Gastrocnemius medialis (tissue), 4 donors: ENCODE measurements around the gene KDM4B. TPM values are rescaled to one million over a fixed set of nuclear protein-coding genes. Genes with fewer than 3 reads are reported as not detected.

Experiments
- ATAC-seq, 2 donors: fragments of 150-250 bp; one replicate each; pipeline ENCODE4 v1.9.1; 2016
- DNase-seq, 2 donors: peaks; one replicate each; pipeline ENCODE4 v3.0.0-alpha.2; 2019
- H3K27ac ChIP-seq, 4 donors: fragments of 200-600 bp; sonication (generic); 1 replicate in 1 of 4; 2 replicates in 3 of 4; pipeline ENCODE4 v1.5.1; 2016 to 2018; ENCODE audit warnings: mild to moderate bottlenecking in 2 of 4, moderate library complexity in 1 of 4
- H3K27me3 ChIP-seq, 3 donors: fragments of 200-600 bp; sonication (generic) in 2 of 3; 1 replicate in 1 of 3; 2 replicates in 2 of 3; pipeline versions ENCODE4 v1.5.1 to v1.6.0; 2016 to 2019; ENCODE audit warnings: mild to moderate bottlenecking in 1 of 3, moderate library complexity in 1 of 3
- H3K36me3 ChIP-seq, 2 donors: fragments of 200-600 bp; sonication (generic) in 1 of 2; one replicate each; pipeline ENCODE4 v1.5.1; 2017 to 2018
- H3K4me1 ChIP-seq, 2 donors: fragments of 200-600 bp; sonication (generic) in 1 of 2; one replicate each; pipeline ENCODE4 v1.5.1; 2016 to 2017; ENCODE audit warnings: mild to moderate bottlenecking in 2 of 2
- H3K4me3 ChIP-seq, 4 donors: fragments of 200-600 bp; sonication (generic) in 3 of 4; 1 replicate in 1 of 4; 2 replicates in 3 of 4; pipeline ENCODE4 v1.5.1; 2016 to 2019; ENCODE audit warnings: mild to moderate bottlenecking in 2 of 4
- H3K9me3 ChIP-seq, 3 donors: fragments of 200-600 bp; sonication (generic) in 2 of 3; 1 replicate in 1 of 3; 2 replicates in 2 of 3; pipeline ENCODE4 v1.5.1; 2016 to 2019
- POLR2A ChIP-seq, 2 donors: fragments of 450-650 bp; IDR thresholded peaks; one replicate each; pipeline ENCODE4 v1.6.1; 2017; ENCODE audit warnings: antibody characterized with exemption in 2 of 2, mild to moderate bottlenecking in 2 of 2, moderate library complexity in 2 of 2
- in situ Hi-C, 4 donors: fragments of 200-750 bp; cut with MboI; loops; one replicate each; pipeline versions ENCODE4 v1.15.0 to v1.8.0; 2017; ENCODE audit warnings: low sequenced_read_pairs in 4 of 4
- intact Hi-C: fragments of 100-400 bp; cut with DNase I; formaldehyde crosslinking; loops from one replicate; pipeline ENCODE4 v1.15.1; 2023; ENCODE audit warnings: low total_unique reads
- total RNA-seq, 4 donors: library from RNA; depleted of rRNA; stranded (reverse); fragments of >200 nt; gene quantifications; one replicate each; pipeline versions ENCODE4 v1.1.0 to v1.2.3, GENCODE V29; 2016
- TF ChIP-seq, protein P1 (sequence below), 5 experiments: fragments of 450-650 bp in 3 of 5; fragments of 200-600 bp in 2 of 5; sonication (generic) in 2 of 5; IDR thresholded peaks in 4 of 5; conservative IDR thresholded peaks in 1 of 5; 1 replicate in 4 of 5; 2 replicates in 1 of 5; pipeline ENCODE4 v1.5.1; 2016 to 2019; ENCODE audit warnings: antibody characterized with exemption in 5 of 5, mild to moderate bottlenecking in 3 of 5, moderate library complexity in 3 of 5

KDM4B gene
- total RNA-seq, 4 donors from 2014 or later: 40.9 to 61.4 (median 46.4) TPM

DNA sequence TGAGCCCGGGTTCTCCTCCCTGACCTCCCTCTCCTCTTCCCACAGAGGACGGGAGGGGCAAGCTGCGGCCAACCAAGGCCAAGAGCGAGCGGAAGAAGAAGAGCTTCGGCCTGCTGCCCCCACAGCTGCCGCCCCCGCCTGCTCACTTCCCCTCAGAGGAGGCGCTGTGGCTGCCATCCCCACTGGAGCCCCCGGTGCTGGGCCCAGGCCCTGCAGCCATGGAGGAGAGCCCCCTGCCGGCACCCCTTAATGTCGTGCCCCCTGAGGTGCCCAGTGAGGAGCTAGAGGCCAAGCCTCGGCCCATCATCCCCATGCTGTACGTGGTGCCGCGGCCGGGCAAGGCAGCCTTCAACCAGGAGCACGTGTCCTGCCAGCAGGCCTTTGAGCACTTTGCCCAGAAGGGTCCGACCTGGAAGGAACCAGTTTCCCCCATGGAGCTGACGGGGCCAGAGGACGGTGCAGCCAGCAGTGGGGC lies 162.2 kb downstream of the KDM4B start:
- no peak for TF ChIP-seq POLR2A (IDR thresholded peaks at IDR 0.05)
- TF ChIP-seq, protein P1, sequence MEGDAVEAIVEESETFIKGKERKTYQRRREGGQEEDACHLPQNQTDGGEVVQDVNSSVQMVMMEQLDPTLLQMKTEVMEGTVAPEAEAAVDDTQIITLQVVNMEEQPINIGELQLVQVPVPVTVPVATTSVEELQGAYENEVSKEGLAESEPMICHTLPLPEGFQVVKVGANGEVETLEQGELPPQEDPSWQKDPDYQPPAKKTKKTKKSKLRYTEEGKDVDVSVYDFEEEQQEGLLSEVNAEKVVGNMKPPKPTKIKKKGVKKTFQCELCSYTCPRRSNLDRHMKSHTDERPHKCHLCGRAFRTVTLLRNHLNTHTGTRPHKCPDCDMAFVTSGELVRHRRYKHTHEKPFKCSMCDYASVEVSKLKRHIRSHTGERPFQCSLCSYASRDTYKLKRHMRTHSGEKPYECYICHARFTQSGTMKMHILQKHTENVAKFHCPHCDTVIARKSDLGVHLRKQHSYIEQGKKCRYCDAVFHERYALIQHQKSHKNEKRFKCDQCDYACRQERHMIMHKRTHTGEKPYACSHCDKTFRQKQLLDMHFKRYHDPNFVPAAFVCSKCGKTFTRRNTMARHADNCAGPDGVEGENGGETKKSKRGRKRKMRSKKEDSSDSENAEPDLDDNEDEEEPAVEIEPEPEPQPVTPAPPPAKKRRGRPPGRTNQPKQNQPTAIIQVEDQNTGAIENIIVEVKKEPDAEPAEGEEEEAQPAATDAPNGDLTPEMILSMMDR (IDR thresholded peaks at IDR 0.05 in 4 of 5, conservative IDR thresholded peaks at IDR 0.05 in 1 of 5): no peak
- ATAC-seq: no peak
- H3K36me3 ChIP-seq: peaks cover 3 to 41% of the 10 kb centered on the region in 2 donors
- peaks cover 14 to 27% of the 10 kb centered on the region in 2 donors for H3K4me1 ChIP-seq
- H3K9me3 ChIP-seq: no peaks in the 10 kb centered on the region
- intact Hi-C loops: no loop called here
- in situ Hi-C loops: no loop called here
- DNase-seq: no peak
- H3K27me3 ChIP-seq: no peaks in the 10 kb centered on the region
- H3K27ac ChIP-seq: no peak overlapping the region
- no peak overlapping the region for H3K4me3 ChIP-seq

DNA sequence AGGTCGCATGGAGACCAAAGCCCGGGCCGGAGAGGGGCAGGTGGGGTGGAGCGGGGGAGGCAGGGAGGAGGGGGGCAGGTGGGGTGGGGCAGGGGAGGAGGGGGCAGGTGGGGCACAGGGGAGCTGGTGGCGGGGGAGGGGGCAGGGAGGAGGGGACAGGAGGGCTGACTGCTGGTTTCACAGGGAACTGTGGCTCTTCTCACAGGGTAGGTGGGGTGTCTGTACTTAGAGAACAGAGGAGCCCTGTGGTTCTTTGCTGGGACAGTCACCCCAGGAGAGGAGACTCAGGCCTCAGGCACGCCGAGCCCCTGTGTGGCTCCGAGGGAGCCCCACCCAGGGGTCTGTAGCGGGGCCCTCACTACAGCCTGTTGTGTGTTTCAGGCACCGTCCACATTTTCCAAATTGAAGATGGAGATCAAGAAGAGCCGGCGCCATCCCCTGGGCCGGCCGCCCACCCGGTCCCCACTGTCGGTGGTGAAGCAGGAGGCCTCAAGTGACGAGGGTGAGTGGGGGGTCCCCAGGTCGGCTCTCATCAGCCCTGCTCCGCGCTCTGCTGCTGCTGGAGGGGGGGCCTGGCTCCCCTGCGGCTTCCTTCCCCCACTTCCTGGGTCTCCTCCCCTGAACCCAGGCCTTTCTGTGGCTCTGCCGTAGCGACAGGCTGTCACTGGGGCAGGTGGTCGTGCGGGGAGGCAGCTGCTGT lies 162.7 kb downstream of the KDM4B start:
- H3K4me1 ChIP-seq: peaks cover 14 to 27% of the 10 kb centered on the region in 2 donors
- in situ Hi-C loops: no loop called here

DNA sequence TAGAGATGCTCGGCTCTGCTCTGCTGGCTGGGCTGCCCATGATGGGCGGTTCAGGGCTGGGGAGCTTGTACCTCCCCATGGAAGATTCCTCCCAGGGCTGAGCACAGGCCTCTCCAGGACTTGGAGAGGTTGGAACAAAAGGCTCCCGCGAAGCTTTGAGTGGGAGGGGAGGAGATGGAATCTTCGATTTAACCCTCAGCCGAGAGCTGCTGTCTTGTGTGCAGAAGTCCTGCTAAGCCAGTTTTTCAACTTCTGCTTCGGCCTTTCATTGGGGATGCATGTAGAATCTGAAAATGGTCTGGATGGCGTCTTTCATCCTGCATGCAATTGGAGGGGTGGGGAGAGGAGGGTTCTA lies 163.3 kb downstream of the KDM4B start:
- intact Hi-C loops: no loop called here
- ATAC-seq: no peak

More for the DNA sequence above, 162.7 kb downstream of the KDM4B start:
- TF ChIP-seq POLR2A (IDR thresholded peaks at IDR 0.05): no peak
- TF ChIP-seq, protein P1 (IDR thresholded peaks at IDR 0.05 in 4 of 5, conservative IDR thresholded peaks at IDR 0.05 in 1 of 5): no peak
- Histone ChIP-seq H3K27me3 (no peaks in the 10 kb centered on the region), H3K27ac (no peak overlapping the region), H3K4me3 (no peak overlapping the region), H3K9me3 (no peaks in the 10 kb centered on the region), H3K36me3 (peaks cover 3 to 47% of the 10 kb centered on the region in 2 donors)
- no peak for DNase-seq
- ATAC-seq: no peak
- intact Hi-C loops: no loop called here

DNA sequence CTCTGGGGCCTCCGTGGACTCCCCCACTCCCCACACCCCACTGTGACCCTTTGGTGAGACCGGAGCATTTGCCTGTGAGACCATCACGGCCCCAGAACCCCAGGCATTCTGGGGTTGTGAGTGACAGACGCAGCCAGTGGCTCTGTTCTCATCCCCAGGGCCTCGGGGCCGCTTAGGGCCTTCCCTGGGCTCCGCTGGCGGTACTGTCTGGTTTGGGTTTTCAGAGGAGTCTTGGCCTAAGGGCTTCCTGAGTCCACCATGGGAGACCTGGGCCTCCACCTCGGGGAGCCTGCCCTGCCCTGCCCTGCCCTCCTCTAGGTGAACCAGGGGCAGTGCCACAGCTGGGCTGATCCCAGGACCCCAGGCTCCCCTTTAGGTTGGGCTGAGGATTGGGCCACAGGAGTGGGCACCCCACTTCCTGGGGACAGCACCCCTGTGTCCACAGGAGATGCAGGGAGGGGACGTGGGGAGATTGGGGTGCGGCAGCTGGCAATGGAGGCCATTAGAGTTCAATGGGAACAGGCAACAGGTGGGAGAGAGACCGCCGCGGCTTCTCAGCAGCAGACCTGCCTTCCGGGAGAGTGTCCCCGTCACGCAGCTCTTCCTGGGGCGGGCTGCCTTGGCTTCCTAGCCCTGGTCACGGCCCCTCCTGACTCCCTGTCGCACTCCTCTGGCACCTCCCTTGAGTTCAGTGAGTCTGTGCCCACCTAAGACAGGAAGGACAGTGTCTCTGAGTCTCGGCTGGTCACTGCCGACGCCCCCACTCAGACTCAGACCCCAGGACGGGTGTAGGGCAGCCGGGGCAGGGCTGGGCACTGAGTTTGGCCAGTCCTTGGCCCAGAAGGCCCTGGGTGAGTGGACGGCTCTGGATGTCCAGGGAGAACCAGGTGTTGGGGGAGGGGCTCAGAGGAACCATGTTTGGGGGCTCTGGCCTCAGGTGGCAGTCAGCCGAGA lies 164.1 kb downstream of the KDM4B start:
- DNase-seq (no peak), ATAC-seq (no peak)
- no peak overlapping the region for H3K4me3 ChIP-seq
- H3K27ac ChIP-seq: no peak overlapping the region
- no peaks in the 10 kb centered on the region for H3K9me3 ChIP-seq
- H3K27me3 ChIP-seq: no peaks in the 10 kb centered on the region
- in situ Hi-C loops: no loop called here
- H3K4me1 ChIP-seq: peaks cover 6 to 14% of the 10 kb centered on the region in 2 donors
- intact Hi-C loops: no loop called here
- H3K36me3 ChIP-seq: peaks cover 3 to 59% of the 10 kb centered on the region in 2 donors
- TF ChIP-seq, protein P1 (IDR thresholded peaks at IDR 0.05 in 4 of 5, conservative IDR thresholded peaks at IDR 0.05 in 1 of 5): no peak
- TF ChIP-seq POLR2A (IDR thresholded peaks at IDR 0.05): no peak

More for the DNA sequence above, 163.3 kb downstream of the KDM4B start:
- Histone ChIP-seq H3K27ac (no peak overlapping the region), H3K9me3 (no peaks in the 10 kb centered on the region), H3K4me1 (peaks cover 14 to 22% of the 10 kb centered on the region in 2 donors), H3K27me3 (no peaks in the 10 kb centered on the region), H3K36me3 (peaks cover 3 to 51% of the 10 kb centered on the region in 2 donors), H3K4me3 (no peak overlapping the region)
- DNase-seq: no peak
- in situ Hi-C loops: no loop called here
- TF ChIP-seq POLR2A (IDR thresholded peaks at IDR 0.05): no peak
- TF ChIP-seq, protein P1 (IDR thresholded peaks at IDR 0.05 in 4 of 5, conservative IDR thresholded peaks at IDR 0.05 in 1 of 5): no peak
